ENCODE data around the gene ZBTB46.

The ZBTB46 gene

DNA sequence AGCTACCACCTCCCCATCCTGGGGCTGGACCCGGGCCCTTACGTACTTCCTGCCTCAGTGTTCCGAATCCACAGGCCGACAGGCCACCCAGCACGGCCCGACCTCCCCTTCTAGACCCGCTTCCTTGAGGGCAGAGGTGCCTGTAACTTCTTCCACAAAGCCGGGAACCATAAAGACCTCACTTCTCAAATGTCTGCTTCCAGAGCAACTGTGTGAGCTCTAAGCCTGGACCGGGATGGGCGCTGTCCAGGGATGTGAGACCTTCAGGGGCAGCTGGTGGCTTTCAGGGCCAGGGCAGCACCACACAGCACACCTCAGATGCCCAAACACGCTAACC is 82.2 kb downstream of the ZBTB46 start:
- H3K4me3 ChIP-seq (ENCODE audit: low read depth, low read length): no peak overlapping the region

DNA sequence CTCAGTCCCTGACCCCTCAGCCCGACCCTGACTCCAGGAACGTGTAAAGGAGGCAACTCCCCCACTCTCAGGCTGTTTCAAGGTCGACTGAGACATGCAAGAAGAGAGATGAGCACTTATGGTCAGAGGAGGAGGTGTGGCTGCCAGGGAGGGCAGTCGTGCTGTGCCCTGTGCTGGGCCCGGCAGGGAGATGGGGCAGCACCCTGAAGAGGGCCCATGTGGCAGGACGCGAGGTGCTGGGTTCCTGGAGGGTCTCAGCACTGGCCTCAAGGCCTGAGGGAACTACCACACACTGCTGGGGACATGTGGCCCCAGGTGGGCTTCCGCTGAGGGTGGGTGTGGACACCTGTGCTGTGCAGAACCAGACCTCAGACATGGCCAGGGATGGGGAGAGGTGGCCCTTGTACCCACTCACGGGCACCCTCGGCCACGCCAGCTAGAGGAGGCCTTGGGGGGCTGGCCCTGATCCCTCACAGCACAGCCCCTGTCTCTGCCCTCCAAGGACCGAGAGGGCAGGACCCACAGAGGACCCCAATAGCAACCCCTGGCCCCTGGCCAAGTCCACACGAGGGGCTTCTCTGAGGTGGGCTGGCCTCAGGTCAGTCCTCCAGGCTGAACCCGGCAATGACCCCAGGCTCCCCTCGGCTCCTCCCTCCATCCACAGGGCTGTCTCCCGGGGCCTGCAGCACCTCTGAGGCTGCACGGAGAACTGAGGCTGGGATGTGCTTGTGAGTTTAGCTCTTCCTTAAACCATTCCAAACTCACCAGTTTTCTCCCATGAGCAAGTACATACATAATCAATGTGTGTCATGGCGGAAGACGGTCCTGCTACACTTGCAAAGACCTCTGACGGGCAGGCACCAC is 82.8 kb downstream of the ZBTB46 start:
- H3K4me3 ChIP-seq (ENCODE audit: low read depth, low read length): no peak overlapping the region

DNA sequence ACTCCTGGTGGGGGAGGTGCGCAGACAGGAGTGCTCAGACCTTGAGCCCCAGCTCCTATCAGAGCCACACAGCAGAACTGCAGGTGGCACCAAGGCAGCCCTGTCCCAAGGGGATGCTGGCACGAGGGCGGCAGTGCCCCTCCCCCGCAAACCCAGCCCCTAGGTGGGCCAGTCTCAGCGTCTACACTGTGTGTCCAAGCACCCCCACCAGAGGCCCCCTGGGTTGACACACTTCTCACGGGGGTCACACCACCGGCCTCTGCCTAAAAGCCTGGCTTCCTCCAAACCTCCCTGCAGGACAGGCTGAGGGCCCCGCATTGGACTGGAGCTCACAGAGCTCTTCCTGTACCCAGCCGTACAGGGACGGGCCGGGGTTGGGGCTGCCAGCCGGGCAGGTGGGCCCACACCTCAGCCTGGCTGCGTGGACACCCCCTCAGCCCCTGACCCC is 83.4 kb downstream of the ZBTB46 start:
- no peak overlapping the region for H3K4me3 ChIP-seq (ENCODE audit: low read depth, low read length)

DNA sequence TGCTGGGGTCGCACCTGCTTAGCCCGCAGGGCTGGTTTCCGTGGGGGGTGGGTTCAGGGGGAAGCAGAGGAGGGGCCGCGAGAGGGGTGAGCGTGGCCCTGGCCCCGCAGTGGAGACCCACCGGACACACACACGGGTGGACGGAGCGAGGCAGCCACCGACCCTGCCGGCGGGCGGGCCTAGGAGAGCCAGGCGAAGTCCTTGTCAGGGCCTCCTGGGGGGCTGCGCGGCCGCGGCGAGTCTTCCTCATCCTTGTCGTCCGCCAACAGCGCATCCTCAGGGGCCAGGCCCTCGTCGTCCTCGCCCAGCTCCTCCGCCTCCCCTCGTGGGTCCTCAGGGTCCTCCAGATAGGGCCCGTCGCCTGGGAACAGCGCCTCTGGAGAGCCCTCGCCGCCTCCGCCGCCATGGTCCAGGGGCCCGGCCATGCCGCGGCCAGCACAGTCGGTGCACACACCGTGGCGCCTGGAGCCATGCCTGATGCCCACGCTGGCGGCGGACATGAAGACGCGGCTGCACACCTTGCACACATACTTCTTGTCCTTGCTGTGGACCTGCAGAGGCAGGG is 84.2 kb downstream of the ZBTB46 start:
- H3K4me3 ChIP-seq (ENCODE audit: low read depth, low read length): no peak overlapping the region

DNA sequence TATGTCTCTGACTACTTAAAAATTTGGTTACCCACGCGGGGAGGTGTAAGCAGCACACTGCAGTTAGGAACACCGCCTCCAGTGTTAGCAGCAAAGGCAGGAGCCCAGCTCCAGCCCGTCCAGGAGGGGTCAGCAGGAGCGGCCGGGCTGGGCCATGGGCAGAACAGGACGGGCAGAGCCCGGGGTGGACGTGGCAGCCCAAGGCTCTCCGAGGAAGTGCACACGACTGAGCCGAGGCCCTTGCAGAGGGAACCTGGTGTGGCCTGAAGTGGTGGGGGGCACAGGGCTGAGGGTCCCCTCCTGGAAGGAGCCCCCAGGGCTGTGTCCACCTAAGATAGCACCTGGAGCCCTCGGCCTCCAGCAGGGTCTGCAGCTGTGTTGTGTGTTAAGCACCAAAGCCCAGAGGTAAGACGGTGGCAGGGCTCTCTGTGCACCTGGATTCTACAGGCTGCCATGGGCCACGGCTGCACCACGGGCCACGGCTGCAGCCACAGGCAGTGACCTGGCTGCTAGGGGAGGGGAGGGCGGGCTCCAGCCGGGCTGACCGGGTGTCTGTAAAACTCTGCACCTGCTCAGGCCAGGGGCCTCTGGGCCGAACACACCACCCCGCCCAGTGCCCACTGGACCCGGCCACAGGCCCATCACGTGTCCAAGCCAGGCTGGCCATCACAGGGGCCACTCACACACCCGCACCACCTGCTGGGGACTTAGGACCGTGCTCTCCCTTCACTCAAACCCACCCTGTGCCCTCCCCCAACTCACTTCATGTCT is 84.9 kb downstream of the ZBTB46 start:
- H3K4me3 ChIP-seq (ENCODE audit: low read depth, low read length): no peak overlapping the region

DNA sequence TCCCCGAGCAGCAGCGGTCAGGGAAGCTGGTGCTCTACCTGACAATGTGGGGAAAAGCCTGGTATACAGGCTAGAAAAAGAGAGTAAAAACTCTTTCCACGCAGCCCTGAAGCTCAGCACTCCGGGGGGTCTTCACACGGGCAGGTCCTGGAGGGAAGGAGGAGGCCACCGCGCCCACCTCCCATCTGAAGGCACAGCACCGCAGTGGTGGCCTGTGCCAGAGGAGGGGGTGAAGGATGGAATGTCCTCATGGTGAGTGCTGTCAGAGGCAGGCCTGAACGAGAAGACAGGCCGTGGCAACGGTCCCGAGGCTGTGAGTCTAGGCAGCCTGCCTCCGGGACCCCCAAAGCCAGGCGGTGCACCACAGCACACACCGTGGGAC is 85.6 kb downstream of the ZBTB46 start:
- no peak overlapping the region for H3K4me3 ChIP-seq (ENCODE audit: low read depth, low read length)

DNA sequence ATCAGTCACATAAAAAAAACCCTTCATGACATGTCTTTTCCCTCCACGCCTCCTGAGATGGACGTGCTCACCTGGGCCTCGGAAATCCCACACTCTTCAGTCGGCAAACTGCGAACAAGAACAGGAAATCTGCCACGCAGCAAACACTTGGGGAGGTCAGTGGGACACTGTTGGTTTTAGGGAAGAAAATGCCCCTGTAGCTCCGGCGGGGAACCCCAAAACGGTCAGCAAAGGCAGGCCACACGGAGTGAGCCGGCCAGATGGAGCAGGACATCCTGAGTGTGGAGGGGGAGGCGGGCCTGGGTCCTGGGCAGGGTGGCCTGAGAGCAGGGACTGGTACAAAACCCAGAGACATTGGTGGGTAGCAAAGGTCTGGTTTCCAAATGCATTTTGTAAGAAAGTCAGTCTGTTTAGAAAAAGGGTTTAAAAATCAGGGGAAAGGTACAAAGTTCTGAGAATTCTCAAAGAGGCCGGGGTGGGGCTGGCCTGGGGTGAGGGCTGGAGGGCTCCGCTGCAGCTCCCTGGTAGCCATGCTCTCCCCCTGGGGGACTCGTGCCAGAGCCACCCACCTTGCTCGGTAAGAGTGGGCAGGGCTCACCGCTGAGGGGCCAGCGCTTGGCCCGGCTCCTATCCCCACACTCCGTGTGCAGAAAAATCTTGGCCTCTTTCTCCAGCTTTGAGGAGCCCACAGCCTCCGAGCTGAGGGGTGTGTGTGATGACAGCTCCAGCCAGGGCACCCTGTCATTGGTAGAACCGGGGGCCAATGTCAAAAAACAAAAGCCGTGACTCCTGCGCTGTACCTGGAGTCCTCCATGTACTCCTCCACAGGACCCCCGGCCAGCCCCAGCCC is 86.3 kb downstream of the ZBTB46 start:
- H3K4me3 ChIP-seq (ENCODE audit: low read depth, low read length): no peak overlapping the region

DNA sequence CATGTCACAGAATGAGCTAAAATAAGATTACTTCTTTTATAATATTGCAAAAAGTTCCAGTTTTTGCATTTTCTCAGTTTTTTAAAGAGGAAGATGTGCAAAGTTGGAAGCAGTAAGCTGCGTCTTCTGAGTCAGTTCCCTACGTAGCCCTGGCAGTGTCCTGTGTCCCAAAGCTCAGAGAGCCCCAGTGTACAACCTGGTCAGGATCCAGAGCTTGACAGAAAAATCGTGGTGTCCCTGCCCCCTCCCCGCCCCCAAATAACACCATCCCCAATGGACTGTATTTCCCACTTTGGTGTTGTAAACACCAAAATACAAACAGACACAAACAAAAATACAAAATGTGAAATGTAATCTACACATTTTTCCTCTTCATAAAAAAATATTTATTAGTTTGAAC is 86.9 kb downstream of the ZBTB46 start:
- no peak overlapping the region for H3K4me3 ChIP-seq (ENCODE audit: low read depth, low read length)

DNA sequence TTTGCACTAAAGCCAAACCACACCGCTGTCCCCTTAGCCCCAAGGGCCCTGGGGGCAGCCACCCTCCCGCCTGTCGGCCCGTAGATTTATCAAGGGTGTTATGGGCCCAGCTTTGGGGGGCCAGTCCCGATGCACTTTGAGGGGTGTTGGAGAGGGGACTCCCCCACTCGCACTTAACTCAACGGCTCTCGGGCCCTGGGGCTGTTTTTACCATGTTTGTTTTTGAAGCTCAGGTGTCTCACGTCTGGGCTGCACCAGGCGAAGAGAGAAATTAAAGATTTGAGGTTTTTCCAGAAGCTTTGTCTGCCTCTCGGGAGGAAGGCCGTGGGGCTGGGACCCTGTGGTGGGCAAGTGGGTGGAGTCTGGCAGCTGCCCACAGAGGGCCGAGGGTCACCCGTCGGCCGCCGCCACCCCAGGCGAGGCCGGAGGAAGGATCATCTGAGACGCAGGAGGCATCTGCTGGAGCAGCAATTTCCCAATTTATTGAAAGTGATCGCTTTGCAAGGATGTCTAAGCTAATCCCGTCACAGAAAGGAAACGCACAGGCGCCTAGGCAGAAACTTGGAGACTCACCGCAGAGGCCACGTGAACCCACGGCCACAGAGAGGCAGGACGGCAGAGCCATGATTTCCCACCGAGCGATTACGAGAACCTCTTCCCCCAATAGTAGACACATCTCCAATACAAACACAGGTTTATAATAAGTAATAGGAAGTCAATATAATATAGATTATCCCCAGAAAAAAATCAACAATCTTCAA is 87.7 kb downstream of the ZBTB46 start:
- H3K4me3 ChIP-seq (ENCODE audit: low read depth, low read length): no peak overlapping the region

DNA sequence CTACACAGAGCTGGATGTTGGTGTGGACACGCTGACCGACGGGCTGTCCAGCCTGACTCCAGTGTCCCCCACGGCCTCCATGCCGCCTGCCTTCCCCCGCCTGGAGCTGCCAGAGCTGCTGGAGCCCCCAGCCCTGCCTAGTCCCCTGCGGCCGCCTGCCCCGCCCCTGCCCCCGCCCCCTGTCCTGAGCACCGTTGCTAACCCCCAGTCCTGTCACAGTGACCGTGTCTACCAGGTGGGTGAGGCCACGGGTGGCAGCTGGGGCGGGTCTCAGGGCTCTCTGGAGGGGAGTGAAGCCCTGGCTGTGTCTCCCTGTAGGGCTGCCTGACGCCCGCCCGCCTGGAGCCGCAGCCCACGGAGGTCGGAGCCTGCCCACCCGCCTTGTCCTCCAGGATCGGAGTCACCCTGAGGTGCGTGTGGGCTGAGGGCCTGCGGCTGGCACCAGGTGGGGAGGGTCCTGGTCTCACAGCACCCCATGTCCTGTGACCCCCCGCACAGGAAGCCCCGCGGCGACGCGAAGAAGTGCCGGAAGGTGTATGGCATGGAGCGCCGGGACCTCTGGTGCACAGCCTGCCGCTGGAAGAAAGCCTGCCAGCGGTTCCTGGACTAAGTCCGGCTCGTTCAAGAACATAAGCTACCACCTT is 88.6 kb downstream of the ZBTB46 start:
- H3K4me3 ChIP-seq (ENCODE audit: low read depth, low read length): no peak overlapping the region

DNA sequence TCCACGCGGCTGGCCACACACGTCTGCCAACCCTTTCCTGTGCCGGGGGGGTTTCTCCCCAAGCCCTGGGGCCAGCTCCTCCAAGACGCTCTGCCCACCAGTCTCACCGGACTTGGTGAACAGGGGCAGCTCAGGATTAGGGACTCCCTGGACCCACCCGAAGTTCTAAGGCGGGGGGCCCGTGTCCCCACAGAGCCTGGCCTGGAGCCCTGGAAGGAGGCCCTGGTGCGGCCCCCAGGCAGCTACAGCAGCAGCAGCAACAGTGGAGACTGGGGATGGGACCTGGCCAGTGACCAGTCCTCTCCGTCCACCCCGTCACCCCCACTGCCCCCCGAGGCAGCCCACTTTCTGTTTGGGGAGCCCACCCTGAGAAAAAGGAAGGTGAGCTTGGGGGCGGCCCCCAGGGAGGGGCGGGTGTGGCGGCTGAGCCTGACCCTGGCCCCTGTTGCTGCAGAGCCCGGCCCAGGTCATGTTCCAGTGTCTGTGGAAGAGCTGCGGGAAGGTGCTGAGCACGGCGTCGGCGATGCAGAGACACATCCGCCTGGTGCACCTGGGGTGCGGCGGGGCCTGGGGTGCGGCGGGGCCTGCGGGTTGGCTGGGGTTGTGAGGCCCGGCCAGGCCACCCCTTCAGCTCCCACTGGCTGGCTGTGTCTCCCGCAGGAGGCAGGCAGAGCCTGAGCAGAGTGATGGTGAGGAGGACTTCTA is 89.2 kb downstream of the ZBTB46 start:
- no peak overlapping the region for H3K4me3 ChIP-seq (ENCODE audit: low read depth, low read length)

DNA sequence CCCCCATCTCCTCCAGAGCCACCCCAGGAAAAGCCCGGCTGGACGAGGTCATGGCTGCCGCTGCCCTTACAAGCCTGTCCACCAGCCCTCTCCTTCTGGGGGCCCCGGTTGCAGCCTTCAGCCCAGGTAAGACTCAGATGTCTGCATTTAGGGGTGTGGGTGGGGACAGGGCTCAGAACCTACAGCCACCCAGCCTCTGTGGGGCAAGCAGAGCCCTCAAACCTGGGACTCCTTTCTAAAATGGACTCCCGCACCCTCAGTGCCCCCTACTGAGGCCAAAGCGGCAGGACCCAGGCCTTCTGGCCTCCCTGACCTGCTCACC is 89.7 kb downstream of the ZBTB46 start:
- H3K4me3 ChIP-seq (ENCODE audit: low read depth, low read length): no peak overlapping the region

DNA sequence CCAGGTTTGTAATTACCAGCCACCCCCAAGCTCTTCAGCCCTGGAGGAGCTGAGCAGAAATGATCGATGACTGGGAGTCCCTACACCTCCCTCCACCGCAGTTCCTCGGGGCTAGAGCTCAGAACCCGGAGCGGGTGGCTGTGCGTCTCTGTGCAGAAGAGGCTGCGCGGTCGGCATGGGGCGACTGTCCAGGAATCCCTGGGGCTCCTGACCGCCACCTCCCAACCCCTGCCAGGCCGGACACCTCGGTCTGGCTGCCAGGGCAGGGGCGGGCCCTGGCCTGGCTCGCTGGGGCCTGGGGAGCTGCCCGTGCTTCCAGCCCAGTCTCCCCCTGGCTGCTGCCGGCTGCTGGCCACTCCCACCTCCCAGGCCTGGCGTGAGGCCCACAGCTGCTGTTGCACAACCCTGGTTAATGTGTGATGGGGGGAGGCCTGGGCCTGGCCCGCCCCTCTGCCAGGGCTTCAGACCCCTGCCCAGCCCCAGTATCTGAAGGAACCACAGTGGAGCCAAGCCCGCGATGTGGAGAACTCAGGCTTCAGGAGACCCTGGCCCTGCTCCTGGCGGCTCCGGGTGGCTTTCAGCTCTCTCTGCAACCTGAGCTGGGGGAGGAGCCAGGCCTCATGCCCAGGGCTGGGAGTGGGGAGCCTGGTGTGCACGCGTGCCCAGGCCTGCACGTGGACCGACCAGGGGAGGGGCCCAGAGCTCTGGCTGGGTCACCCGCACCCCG is 90.3 kb downstream of the ZBTB46 start:
- peak overlapping the region; percentile 63 for H3K4me3 ChIP-seq (ENCODE audit: low read depth, low read length)

DNA sequence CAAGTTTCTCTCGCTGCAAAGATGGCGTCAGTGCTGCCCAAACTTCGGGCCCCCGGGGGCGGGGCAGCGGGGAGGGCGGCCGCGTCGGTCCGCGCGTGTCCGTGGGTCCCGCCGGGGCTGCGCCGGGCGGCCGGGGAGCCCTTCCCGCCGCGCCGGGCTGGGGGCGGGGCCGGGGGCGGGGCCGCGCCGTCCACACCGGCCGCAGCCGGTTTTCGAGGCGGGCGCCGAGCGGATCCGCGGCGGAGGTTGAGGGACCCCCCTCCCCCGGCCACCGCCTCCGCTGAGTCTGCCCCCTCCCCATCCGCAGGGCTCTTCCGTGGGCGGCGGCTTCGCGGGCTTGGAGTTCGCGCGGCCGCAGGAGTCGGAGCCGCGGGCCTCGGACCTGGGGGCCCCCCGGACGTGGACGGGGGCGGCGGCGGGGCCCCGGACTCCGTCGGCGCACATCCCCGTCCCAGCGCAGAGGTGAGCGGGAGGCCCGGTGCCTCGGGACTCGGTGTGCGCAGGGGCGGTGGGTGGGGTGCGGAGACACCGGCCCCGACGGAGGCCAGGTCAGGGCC is 90.9 kb downstream of the ZBTB46 start:
- H3K4me3 ChIP-seq (ENCODE audit: low read depth, low read length): peak overlapping the region; percentile 63

DNA sequence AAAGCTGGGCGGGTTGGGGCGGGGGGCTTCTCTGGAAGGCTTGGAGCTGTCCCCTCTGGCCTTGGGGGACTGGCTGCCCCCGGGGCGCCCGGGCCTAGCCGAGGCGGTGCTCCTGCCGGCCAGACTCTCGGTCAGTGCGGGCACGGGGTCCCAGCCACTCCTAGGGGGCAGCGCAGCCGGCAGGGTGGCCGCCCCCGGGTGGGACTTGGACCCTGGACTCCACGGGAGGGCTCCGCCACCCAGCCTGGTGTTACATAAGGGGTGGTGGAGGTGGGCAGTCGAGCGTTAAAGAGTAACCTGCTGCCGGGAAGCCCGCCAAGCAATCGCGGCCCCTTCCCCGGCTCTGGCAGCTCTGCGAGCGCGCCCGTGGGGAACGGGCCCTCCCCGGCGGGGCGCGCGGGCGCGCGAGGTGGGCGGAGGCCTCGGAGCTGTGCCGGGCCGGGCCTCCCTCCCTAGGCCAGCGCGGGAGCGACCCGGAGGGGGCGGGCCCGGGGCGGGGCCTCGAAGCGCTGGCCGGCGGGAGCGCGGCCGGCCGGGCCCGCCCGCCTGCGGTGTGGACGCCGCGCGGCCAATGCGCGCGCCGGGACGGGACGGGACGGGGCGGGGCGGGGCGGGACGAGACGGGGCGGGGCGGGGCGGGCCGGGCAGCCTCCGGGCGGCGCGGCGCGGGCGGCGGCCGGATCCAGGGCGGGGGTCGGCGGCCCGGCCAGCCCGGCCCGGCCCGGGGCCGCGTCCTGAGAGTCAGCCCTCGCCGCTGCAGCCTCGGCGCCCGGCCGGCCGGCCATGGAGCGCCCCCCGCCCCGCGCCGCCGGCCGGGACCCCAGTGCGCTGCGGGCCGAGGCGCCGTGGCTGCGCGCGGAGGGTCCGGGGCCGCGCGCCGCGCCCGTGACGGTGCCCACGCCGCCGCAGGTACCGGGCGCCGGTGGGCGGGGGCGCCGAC is 91.7 kb downstream of the ZBTB46 start, which contains the start of gene SLC2A4RG:
TSS of gene SLC2A4RG (plus strand) at position 647 of the 940 bp plus-strand sequence. CDS start at position 784, 137 bp downstream.
- peak within 1 kb of the TSS; percentile 63 for H3K4me3 ChIP-seq (ENCODE audit: low read depth, low read length)

DNA sequence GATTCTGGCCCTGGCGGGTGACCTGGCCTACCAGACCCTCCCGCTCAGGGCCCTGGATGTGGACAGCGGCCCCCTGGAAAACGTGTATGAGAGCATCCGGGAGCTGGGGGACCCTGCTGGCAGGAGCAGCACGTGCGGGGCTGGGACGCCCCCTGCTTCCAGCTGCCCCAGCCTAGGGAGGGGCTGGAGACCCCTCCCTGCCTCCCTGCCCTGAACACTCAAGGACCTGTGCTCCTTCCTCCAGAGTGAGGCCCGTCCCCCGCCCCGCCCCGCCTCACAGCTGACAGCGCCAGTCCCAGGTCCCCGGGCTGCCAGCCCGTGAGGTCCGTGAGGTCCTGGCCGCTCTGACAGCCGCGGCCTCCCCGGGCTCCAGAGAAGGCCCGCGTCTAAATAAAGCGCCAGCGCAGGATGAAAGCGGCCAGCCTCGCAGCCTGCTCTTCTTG is 92.4 kb downstream of the ZBTB46 start:
- H3K4me3 ChIP-seq (ENCODE audit: low read depth, low read length): no peak overlapping the region

All from iPS-11a (cell line).